Liver (tissue), 9 donors: ENCODE data around the gene HSPA12B. TPM values are rescaled to one million over a fixed set of nuclear protein-coding genes. Genes with fewer than 3 reads are reported as not detected.

Source experiments
- DNase-seq: peaks from one replicate; pipeline ENCODE4 v3.0.0-alpha.2; 2017; ENCODE audit warnings: low spot score
- H3K27ac ChIP-seq, 2 donors: one replicate each; pipeline ENCODE4 v1.7.0; 2013; ENCODE audit warnings: inconsistent platforms in 2 of 2, low read length in 2 of 2, control low read depth in 1 of 2, low read depth in 1 of 2, mild to moderate bottlenecking in 1 of 2
- H3K27me3 ChIP-seq, 4 donors: one replicate each; pipeline versions ENCODE4 v1.6.1 to v1.7.0; 2013; ENCODE audit warnings: low read length in 3 of 4, inconsistent platforms in 1 of 4, mild to moderate bottlenecking in 1 of 4, moderate library complexity in 1 of 4; ENCODE audit not compliant: control insufficient read depth in 4 of 4, insufficient read depth in 4 of 4
- H3K36me3 ChIP-seq, 4 donors: one replicate each; pipeline versions ENCODE4 v1.6.1 to v1.7.0; 2013; ENCODE audit warnings: low read length in 3 of 4, mild to moderate bottlenecking in 3 of 4, low read depth in 1 of 4, moderate library complexity in 1 of 4; ENCODE audit not compliant: control insufficient read depth in 4 of 4, insufficient read depth in 3 of 4
- H3K4me1 ChIP-seq, 4 donors: one replicate each; pipeline versions ENCODE4 v1.6.1 to v1.7.0; 2013; ENCODE audit warnings: low read length in 3 of 4, mild to moderate bottlenecking in 3 of 4, moderate library complexity in 1 of 4; ENCODE audit not compliant: control insufficient read depth in 4 of 4, insufficient read depth in 4 of 4
- H3K4me3 ChIP-seq, 3 donors: one replicate each; pipeline versions ENCODE4 v1.6.1 to v1.7.0; 2013; ENCODE audit warnings: low read length in 3 of 3, control low read depth in 1 of 3, low read depth in 1 of 3, mild to moderate bottlenecking in 1 of 3
- H3K9ac ChIP-seq, 2 donors: one replicate each; pipeline ENCODE4 v1.7.0; 2013; ENCODE audit warnings: low read length in 2 of 2, mild to moderate bottlenecking in 2 of 2, moderate library complexity in 2 of 2, control low read depth in 1 of 2, low read depth in 1 of 2
- H3K9me3 ChIP-seq, 4 donors: one replicate each; pipeline versions ENCODE4 v1.6.1 to v1.7.0; 2013; ENCODE audit warnings: low read length in 3 of 4; ENCODE audit not compliant: control insufficient read depth in 4 of 4
- EGR1 ChIP-seq, 2 donors: IDR thresholded peaks; 2 replicates each; pipeline ENCODE4 v1.6.1; 2016 to 2018; ENCODE audit warnings: antibody characterized with exemption in 2 of 2, low read depth in 2 of 2
- FOXA1 ChIP-seq: IDR thresholded peaks from 2 replicates; pipeline ENCODE4 v1.6.1; 2016; ENCODE audit warnings: antibody characterized with exemption
- GABPA ChIP-seq, 2 donors: IDR thresholded peaks in 1 of 2; conservative IDR thresholded peaks in 1 of 2; 2 replicates each; pipeline ENCODE4 v1.6.1; 2016; ENCODE audit warnings: antibody characterized with exemption in 2 of 2, mild to moderate bottlenecking in 1 of 2, moderate library complexity in 1 of 2
- HNF4A ChIP-seq, 2 donors: conservative IDR thresholded peaks; 2 replicates each; pipeline ENCODE4 v1.6.1; 2016; ENCODE audit warnings: antibody characterized with exemption in 2 of 2, mild to moderate bottlenecking in 2 of 2
- NR2F2 ChIP-seq: IDR thresholded peaks from 2 replicates; pipeline ENCODE4 v1.6.1; 2016; ENCODE audit warnings: antibody characterized with exemption
- RAD21 ChIP-seq, 2 donors: IDR thresholded peaks; 2 replicates each; pipeline ENCODE4 v1.6.1; 2016; ENCODE audit warnings: antibody characterized with exemption in 2 of 2, mild to moderate bottlenecking in 2 of 2
- RXRA ChIP-seq, 2 donors: IDR thresholded peaks; 2 replicates each; pipeline ENCODE4 v1.6.1; 2017 to 2018; ENCODE audit warnings: antibody characterized with exemption in 2 of 2, mild to moderate bottlenecking in 1 of 2
- SP1 ChIP-seq: IDR thresholded peaks from 2 replicates; pipeline ENCODE4 v1.6.1; 2018; ENCODE audit warnings: antibody characterized with exemption, mild to moderate bottlenecking
- TAF1 ChIP-seq: conservative IDR thresholded peaks from 2 replicates; pipeline ENCODE4 v1.6.1; 2016; ENCODE audit warnings: antibody characterized with exemption, mild to moderate bottlenecking
- YY1 ChIP-seq: IDR thresholded peaks from 2 replicates; pipeline ENCODE4 v1.6.1; 2016; ENCODE audit warnings: antibody characterized with exemption, mild to moderate bottlenecking
- WGBS: extraction: QIAGEN DNeasy Blood & Tissue Kit; methylation state at CpG from one replicate; pipeline ENCODE4 v1.1.7; 2013; 5-methylcytosine and 5-hydroxymethylcytosine counted together
- polyA plus RNA-seq, 2 donors: library from polyadenylated mRNA; stranded (reverse) in 1 of 2; unstranded in 1 of 2; fragments of 200-250 nt in 1 of 2; fragments of >200 nt in 1 of 2; fragmentation: Nextera tagmentation in 1 of 2; extraction: Ambion mirVana in 1 of 2; gene quantifications; one replicate each; pipeline versions ENCODE4 v1.2.1 to v1.2.3, GENCODE V29; 2013 to 2015
- total RNA-seq, 2 donors: library from RNA; depleted of rRNA; stranded (reverse); fragments of >200 nt; gene quantifications; one replicate each; pipeline ENCODE4 v1.2.3, GENCODE V29; 2014
- TF ChIP-seq, protein P1 (sequence below): IDR thresholded peaks from 2 replicates; pipeline ENCODE4 v1.6.1; 2016; ENCODE audit warnings: antibody characterized with exemption
- TF ChIP-seq, protein P2 (sequence below): fragments of 150-350 bp; IDR thresholded peaks from 2 replicates; pipeline ENCODE4 v1.5.1; 2017; ENCODE audit warnings: improper control_type of control experiment, low read depth, low read length; ENCODE audit not compliant: missing input control
- TF ChIP-seq, protein P3 (sequence below): IDR thresholded peaks from 2 replicates; pipeline ENCODE4 v1.6.1; 2016; ENCODE audit warnings: antibody characterized with exemption
- TF ChIP-seq, protein P4 (sequence below): IDR thresholded peaks from 2 replicates; pipeline ENCODE4 v1.6.1; 2016; ENCODE audit warnings: antibody characterized with exemption
- TF ChIP-seq, protein P5 (sequence below): IDR thresholded peaks from 2 replicates; pipeline ENCODE4 v1.6.1; 2016; ENCODE audit warnings: antibody characterized with exemption, mild to moderate bottlenecking
- donor health status: healthy.
- donor health status: healthy.
- donor health status: healthy.
- donor health status: healthy.
- donor health status: healthy.

The HSPA12B gene
- total and polyA plus RNA-seq, 4 donors, result 0.72 to 1.8 (median 0.87) TPM

DNA sequence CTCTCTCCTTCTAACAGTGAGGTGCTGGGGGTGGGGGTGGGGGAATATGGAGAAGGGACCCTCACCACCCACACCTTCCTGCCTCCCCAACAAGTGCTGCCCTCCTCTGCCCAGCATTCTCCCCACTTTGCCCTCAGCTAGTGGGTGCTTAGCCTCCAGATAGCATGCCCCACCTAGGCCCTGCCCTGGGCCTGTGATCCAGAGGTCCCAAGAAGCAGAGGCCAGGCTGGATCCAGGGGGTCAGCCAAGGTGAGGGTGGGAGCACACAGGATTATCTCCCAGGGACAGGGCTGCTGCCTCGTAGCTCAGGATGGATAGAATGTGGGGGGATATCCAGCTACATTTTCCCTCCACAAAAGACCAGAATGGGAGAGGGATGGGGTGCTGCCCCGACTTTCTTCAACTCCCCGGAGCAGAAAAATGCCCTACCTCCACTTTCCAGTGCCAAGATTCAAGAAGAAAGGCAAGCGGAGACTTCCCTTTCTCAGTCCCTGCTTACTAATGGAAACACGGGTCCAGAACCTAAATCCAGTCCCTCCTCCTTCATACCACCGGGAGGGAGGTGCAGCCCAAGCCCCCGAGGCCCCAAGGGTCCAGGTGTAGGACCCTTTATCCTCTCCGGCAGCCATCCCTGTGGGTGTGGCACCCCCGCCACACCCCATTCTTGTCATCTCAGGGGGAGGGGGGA, 34.1 kb downstream of the HSPA12B start:
- TF ChIP-seq RAD21 (IDR thresholded peaks at IDR 0.05) (no peak), HNF4A (conservative IDR thresholded peaks at IDR 0.05) (no peak), GABPA (IDR thresholded peaks at IDR 0.05 in 1 of 2, conservative IDR thresholded peaks at IDR 0.05 in 1 of 2) (no peak), RXRA (IDR thresholded peaks at IDR 0.05) (no peak), TAF1 (no peak), EGR1 (IDR thresholded peaks at IDR 0.05; ENCODE audit: low read depth in 2 of 2) (no peak), FOXA1 (no peak)
- TF ChIP-seq, protein P1, sequence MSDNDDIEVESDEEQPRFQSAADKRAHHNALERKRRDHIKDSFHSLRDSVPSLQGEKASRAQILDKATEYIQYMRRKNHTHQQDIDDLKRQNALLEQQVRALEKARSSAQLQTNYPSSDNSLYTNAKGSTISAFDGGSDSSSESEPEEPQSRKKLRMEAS, result no peak
- TF ChIP-seq, protein P2, sequence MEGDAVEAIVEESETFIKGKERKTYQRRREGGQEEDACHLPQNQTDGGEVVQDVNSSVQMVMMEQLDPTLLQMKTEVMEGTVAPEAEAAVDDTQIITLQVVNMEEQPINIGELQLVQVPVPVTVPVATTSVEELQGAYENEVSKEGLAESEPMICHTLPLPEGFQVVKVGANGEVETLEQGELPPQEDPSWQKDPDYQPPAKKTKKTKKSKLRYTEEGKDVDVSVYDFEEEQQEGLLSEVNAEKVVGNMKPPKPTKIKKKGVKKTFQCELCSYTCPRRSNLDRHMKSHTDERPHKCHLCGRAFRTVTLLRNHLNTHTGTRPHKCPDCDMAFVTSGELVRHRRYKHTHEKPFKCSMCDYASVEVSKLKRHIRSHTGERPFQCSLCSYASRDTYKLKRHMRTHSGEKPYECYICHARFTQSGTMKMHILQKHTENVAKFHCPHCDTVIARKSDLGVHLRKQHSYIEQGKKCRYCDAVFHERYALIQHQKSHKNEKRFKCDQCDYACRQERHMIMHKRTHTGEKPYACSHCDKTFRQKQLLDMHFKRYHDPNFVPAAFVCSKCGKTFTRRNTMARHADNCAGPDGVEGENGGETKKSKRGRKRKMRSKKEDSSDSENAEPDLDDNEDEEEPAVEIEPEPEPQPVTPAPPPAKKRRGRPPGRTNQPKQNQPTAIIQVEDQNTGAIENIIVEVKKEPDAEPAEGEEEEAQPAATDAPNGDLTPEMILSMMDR, result no peak
- TF ChIP-seq, protein P3, sequence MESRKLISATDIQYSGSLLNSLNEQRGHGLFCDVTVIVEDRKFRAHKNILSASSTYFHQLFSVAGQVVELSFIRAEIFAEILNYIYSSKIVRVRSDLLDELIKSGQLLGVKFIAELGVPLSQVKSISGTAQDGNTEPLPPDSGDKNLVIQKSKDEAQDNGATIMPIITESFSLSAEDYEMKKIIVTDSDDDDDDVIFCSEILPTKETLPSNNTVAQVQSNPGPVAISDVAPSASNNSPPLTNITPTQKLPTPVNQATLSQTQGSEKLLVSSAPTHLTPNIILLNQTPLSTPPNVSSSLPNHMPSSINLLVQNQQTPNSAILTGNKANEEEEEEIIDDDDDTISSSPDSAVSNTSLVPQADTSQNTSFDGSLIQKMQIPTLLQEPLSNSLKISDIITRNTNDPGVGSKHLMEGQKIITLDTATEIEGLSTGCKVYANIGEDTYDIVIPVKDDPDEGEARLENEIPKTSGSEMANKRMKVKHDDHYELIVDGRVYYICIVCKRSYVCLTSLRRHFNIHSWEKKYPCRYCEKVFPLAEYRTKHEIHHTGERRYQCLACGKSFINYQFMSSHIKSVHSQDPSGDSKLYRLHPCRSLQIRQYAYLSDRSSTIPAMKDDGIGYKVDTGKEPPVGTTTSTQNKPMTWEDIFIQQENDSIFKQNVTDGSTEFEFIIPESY, result no peak
- TF ChIP-seq, protein P4, sequence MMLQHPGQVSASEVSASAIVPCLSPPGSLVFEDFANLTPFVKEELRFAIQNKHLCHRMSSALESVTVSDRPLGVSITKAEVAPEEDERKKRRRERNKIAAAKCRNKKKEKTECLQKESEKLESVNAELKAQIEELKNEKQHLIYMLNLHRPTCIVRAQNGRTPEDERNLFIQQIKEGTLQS, result no peak
- Histone ChIP-seq H3K4me3 (peak overlapping the region in 1 of 3 donors; percentile 58), H3K9ac (no peak overlapping the region), H3K4me1 (peaks cover 3 to 19% (median 14%) of the 10 kb centered on the region in 4 donors), H3K9me3 (no peaks in the 10 kb centered on the region), H3K27ac (no peak overlapping the region), H3K27me3 (no peaks in the 10 kb centered on the region), H3K36me3 (no peaks in the 10 kb centered on the region)
- peak; percentile 62 for DNase-seq
- WGBS, result 58% methylated on average over 9 of the region's 9 CpGs

DNA sequence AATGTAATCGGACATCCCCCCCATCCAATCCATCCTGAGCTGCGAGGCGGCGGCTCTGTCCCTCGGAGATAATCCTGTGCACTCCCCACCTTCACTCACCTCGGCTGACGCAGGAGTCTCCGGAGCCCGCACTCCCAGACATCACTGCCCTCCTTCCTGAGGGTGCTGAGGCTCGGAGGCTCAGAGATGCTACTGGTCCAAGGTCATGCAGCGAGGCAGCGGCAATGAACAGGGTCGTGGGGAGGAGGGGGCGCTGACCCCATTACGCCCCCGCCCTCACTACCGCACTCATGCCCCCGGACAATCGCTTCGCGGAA, 34.6 kb downstream of the HSPA12B start:
- DNase-seq, result no peak
- Histone ChIP-seq H3K4me1 (peaks cover 3 to 19% (median 14%) of the 10 kb centered on the region in 4 donors), H3K27me3 (no peaks in the 10 kb centered on the region), H3K36me3 (no peaks in the 10 kb centered on the region), H3K9ac (peak overlapping the region in 1 of 2 donors; percentile 17), H3K4me3 (peak overlapping the region; percentile 43 to 58 (median 47)), H3K27ac (no peak overlapping the region), H3K9me3 (no peaks in the 10 kb centered on the region)
- 14% methylated on average over 21 of the region's 21 CpGs for WGBS
- TF ChIP-seq, protein P5, sequence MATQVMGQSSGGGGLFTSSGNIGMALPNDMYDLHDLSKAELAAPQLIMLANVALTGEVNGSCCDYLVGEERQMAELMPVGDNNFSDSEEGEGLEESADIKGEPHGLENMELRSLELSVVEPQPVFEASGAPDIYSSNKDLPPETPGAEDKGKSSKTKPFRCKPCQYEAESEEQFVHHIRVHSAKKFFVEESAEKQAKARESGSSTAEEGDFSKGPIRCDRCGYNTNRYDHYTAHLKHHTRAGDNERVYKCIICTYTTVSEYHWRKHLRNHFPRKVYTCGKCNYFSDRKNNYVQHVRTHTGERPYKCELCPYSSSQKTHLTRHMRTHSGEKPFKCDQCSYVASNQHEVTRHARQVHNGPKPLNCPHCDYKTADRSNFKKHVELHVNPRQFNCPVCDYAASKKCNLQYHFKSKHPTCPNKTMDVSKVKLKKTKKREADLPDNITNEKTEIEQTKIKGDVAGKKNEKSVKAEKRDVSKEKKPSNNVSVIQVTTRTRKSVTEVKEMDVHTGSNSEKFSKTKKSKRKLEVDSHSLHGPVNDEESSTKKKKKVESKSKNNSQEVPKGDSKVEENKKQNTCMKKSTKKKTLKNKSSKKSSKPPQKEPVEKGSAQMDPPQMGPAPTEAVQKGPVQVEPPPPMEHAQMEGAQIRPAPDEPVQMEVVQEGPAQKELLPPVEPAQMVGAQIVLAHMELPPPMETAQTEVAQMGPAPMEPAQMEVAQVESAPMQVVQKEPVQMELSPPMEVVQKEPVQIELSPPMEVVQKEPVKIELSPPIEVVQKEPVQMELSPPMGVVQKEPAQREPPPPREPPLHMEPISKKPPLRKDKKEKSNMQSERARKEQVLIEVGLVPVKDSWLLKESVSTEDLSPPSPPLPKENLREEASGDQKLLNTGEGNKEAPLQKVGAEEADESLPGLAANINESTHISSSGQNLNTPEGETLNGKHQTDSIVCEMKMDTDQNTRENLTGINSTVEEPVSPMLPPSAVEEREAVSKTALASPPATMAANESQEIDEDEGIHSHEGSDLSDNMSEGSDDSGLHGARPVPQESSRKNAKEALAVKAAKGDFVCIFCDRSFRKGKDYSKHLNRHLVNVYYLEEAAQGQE, result no peak
- no peak for TF ChIP-seq RXRA (IDR thresholded peaks at IDR 0.05)
- TF ChIP-seq, protein P1, result no peak
- TF ChIP-seq, protein P4, result no peak
- no peak for TF ChIP-seq RAD21 (IDR thresholded peaks at IDR 0.05)
- TF ChIP-seq NR2F2, result no peak
- no peak for TF ChIP-seq FOXA1
- TF ChIP-seq SP1, result no peak
- no peak for TF ChIP-seq YY1
- TF ChIP-seq GABPA (IDR thresholded peaks at IDR 0.05 in 1 of 2, conservative IDR thresholded peaks at IDR 0.05 in 1 of 2), result no peak
